Measurements from ENCODE around the gene MYL10.

Gene MYL10

DNA sequence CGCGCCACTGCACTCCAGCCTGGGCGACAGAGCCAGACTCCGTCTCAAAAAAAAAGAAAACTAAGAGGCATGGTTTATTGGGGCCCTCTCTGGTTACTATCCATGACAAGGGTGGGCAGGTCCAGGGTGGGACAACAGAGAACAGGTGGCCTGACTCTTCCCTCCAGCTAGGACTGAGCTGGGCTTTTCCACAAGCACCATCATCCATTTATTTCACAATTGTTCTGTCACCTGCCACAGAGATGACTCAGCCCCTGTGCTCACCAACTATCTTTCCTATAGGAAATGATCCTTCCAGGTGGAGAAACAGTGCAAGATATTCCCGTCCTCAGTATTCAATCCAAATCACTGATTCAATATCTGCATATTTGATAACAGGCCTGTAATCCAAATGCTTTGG is 44.9 kb upstream of the MYL10 start:
- H3K4me3 ChIP-seq (ENCODE audit: low read depth, low read length), result no peak overlapping the region
- TF ChIP-seq, protein P1, sequence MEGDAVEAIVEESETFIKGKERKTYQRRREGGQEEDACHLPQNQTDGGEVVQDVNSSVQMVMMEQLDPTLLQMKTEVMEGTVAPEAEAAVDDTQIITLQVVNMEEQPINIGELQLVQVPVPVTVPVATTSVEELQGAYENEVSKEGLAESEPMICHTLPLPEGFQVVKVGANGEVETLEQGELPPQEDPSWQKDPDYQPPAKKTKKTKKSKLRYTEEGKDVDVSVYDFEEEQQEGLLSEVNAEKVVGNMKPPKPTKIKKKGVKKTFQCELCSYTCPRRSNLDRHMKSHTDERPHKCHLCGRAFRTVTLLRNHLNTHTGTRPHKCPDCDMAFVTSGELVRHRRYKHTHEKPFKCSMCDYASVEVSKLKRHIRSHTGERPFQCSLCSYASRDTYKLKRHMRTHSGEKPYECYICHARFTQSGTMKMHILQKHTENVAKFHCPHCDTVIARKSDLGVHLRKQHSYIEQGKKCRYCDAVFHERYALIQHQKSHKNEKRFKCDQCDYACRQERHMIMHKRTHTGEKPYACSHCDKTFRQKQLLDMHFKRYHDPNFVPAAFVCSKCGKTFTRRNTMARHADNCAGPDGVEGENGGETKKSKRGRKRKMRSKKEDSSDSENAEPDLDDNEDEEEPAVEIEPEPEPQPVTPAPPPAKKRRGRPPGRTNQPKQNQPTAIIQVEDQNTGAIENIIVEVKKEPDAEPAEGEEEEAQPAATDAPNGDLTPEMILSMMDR (IDR thresholded peaks at IDR 0.05; ENCODE audit: borderline replicate concordance, insufficient read depth, low read depth, low read length), result no peak

DNA sequence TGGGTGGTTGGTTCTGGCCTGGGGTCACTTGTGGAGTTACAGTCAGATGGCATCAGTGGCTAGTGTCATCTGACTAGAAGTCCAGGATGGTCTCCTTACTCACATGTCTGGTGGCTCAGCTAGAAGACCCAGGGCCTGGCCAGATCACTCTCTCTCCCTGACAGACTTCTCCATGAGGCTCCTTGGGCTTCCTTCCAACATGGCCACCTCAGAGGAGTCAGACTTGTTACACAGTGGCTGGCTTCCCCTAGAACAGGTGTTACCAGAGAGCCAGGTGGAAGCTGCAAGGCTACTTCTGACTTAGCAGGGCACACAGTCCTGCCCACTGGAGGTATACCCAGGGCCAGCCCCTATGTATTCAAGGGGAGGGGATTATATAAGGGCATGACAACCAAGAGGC is 44.2 kb upstream of the MYL10 start:
- TF ChIP-seq, protein P1 (IDR thresholded peaks at IDR 0.05; ENCODE audit: borderline replicate concordance, insufficient read depth, low read depth, low read length), result no peak
- no peak overlapping the region for H3K4me3 ChIP-seq (ENCODE audit: low read depth, low read length)

DNA sequence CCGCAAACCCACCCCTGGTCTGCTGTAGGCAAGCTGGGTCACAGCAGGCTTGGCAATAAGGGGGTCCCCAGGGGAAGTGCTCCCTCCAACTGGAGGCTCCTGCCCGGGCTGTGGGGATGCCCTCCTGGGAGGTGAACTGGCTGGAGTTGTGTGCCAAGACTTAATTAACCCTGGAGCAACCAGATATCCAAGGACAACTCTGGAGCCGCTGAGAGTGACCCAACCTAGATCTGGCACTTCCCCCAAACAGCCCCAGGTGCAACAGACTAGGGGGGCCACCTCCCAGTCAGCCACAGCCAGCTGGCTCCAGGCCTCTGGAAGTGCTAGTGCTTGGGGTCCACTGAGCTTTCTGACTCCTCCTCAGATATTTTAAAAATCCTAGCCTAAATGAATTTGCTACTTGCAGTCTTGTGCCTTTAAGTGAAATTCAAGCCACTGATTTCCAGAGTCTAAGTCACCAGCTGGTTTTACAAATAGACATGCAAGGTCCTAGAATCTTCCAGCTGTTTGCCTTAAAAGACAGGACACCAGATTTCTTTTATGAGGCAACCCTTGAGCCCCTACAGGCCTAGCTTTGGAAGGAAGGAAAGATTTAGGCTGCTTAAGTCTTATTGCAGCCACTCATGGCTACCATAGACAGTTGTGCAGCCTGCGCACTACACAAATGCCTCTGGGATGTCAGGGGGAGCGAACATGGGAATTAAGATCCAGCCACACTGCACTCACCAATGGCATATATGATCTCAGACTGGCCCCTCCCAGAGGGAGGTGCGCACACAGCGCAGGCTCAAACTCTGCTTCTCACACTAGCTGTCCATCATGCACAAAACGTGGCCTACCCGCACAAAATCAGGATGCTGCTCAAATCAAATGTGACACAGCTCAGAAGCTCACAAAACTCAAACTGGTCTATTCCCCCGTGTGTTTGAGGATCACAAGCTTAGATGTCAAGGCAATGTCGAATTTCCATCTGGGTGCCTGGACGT is 42.6 kb upstream of the MYL10 start:
- no peak overlapping the region for H3K4me3 ChIP-seq (ENCODE audit: low read depth, low read length)
- TF ChIP-seq, protein P1 (IDR thresholded peaks at IDR 0.05; ENCODE audit: borderline replicate concordance, insufficient read depth, low read depth, low read length), result no peak

DNA sequence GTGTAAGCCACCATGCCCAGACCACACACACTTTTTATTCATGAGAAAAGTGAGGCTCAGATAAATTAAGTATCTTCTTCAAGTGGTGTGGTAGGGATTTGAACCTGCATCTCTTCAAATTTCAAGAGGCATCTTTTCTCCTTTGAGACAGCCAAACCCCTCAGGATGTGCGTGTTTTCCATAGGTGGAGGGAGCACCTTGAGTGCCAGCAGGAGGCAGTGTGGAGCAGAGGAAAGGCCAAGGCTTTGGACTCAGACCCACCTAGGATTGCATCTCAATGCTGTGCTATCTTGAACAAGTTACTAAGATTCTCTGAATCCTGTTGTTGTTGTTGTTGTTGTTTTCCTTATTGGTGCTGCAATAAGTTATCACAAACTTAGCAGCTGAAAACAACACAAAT is 40.2 kb upstream of the MYL10 start:
- TF ChIP-seq, protein P1 (IDR thresholded peaks at IDR 0.05; ENCODE audit: borderline replicate concordance, insufficient read depth, low read depth, low read length), result peak; percentile 34; the same call in 1 of the 2 replicates
- no peak overlapping the region for H3K4me3 ChIP-seq (ENCODE audit: low read depth, low read length)

DNA sequence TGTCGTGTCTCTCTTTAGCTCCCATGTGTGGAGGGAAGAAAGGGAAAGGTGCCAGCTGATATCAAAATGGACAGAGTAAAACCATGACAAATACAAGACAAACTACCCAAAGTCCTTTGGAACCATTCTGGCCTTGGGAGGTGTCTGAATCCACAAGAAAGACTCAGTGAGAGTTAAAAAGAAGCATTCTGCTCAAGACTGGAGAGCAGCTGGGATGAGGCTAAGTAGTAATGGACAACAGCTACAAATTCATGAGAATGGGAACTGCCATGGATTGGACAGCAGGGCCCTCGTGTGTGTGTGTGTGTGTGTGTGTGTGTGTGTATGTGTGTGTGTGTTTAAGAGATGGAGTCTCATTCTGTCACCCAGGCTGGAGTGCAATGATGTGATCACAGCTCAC is 39.6 kb upstream of the MYL10 start:
- TF ChIP-seq, protein P1 (IDR thresholded peaks at IDR 0.05; ENCODE audit: borderline replicate concordance, insufficient read depth, low read depth, low read length), result no peak
- H3K4me3 ChIP-seq (ENCODE audit: low read depth, low read length), result no peak overlapping the region

DNA sequence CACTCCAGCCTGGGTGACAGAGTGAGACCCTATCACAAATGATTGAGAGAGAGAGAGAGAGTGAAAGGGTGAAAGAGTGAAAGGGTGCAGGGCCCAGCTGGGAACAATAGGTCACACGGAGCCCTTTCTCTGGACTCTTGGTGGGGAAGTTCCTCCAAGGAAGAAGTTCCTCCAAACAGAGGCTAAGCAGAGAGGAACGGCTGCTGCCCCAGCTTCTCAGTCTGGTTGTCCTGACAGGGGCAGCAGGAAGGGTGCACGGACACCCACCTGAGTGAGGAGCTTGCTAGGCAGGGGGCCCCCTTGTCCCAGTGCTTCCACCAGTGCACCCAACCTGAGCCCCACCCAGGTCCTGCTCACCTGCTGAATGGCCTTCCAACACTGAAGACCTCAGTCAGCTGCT is 38.8 kb upstream of the MYL10 start:
- H3K4me3 ChIP-seq (ENCODE audit: low read depth, low read length), result no peak overlapping the region
- TF ChIP-seq, protein P1 (IDR thresholded peaks at IDR 0.05; ENCODE audit: borderline replicate concordance, insufficient read depth, low read depth, low read length), result no peak

DNA sequence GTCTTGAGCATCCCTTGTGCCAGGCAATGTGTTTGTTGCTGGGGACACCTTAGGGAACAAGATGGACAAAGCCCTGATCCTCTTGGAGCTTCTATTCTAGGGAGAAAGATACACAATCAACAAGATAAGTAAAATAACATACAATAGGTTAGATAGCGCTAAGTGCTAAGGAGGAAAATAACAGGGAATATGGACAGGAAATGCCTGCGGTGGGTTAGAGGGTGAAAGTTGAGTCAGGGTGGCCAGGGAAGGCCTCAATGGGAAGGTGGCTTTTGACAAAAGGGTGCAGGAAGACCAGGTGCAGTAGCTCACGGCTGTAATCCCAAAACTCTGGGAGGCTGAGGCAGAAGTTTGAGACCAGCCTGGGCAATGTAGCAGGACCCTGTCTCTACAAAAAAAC is 38.3 kb upstream of the MYL10 start:
- no peak overlapping the region for H3K4me3 ChIP-seq (ENCODE audit: low read depth, low read length)

More for the DNA sequence above, 38.3 kb upstream of the MYL10 start:
- TF ChIP-seq, protein P1 (IDR thresholded peaks at IDR 0.05; ENCODE audit: borderline replicate concordance, insufficient read depth, low read depth, low read length), result no peak
